Left colon (tissue), 2 donors: ENCODE measurements around the gene ASZ1. TPM values are rescaled to one million over a fixed set of nuclear protein-coding genes. Genes with fewer than 3 reads are reported as not detected.

ENCODE experiments used
- ATAC-seq: fragments of 200-7000 bp; cut with Tn5 transposase; one replicate; pipeline ENCODE4 v1.9.1; 2020; ENCODE audit warnings: mild to moderate bottlenecking, moderate library complexity
- DNase-seq, 2 donors: peaks; one replicate each; pipeline ENCODE4 v3.0.0-alpha.2; 2020
- intact Hi-C, 2 donors: fragments of 100-400 bp; cut with DNase I in 1 of 2; cut with micrococcal nuclease in 1 of 2; formaldehyde crosslinking; loops; one replicate each; pipeline versions ENCODE4 v1.11.2 to v1.14.0; 2022; cut with DNase I, micrococcal nuclease
- total RNA-seq, 2 donors: library from RNA; stranded (reverse); fragmentation: NEBNext Ultra II Directional; extraction: Animal tissue kit (Norgen Biotek cat#: 25700); gene quantifications; one replicate each; pipeline ENCODE4 v1.2.1, GENCODE V29; 2021
- donor health status: DM: no; HTN: no; CAD: no.
- donor health status: DM: yes; HTN: yes; CAD: no.

ASZ1 gene
- total RNA-seq, 2 donors from 2014 or later, result not detected

DNA sequence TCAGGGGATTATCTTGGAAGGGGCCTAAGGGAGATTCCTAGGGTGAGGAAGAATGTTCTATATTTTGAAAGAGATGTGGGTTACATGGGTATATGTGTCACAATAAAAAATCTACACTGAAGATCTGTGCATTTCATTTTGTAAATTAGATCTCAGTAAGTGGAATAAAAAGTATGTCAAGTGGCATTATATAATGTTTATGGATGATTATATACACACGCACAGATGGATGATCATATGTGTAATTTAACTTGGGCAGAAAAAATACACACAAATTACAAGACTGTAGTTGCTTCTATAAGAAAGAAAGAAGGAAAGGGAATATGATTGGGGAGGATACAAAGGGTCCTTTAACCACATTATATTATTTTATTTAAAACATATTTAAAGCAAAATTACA lies 18.5 kb downstream of the ASZ1 start:
- ATAC-seq (no peak), DNase-seq (no peak)
- intact Hi-C loops, result no loop called here

DNA sequence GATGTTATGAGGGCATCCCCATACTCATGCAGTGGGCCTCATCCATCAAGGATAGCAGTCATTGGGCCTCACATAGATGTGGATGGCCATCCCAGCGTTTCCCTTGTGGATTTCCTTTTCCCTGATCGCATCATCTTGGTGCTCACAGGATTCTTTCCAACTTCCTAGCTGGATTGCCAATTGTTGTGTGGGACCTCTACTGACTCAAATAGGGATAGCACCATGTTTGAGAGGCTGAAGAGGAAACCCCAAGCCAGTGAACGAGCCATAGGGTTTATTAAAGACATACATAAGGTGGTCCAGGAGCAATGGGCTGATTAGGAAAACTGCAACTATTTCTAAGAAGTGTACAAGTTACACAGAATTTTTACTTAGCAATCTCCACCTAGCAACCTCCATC lies 21.8 kb downstream of the ASZ1 start:
- no peak for DNase-seq
- no peak for ATAC-seq
- intact Hi-C loops, result no loop called here

DNA sequence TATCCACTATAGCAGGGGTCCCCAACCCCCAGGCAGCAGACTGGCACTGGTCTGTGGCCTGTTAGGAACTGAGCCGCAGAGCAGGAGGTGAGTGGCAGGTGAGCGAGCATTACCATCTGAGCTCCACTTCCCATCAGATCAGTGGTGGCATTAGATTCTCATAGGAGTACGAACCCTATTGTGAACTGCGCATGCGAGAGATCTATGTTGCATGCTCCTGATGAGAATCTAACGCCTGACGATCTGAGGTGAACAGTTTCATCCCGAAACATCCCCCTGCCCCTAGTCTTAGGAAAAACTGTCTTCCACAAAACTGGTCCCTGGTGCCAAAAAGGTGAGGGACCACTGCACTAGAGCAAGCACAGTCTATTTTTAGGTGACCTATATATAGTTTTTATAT lies 23.6 kb downstream of the ASZ1 start:
- intact Hi-C loops, result no loop called here
- ATAC-seq, result no peak
- DNase-seq, result no peak

DNA sequence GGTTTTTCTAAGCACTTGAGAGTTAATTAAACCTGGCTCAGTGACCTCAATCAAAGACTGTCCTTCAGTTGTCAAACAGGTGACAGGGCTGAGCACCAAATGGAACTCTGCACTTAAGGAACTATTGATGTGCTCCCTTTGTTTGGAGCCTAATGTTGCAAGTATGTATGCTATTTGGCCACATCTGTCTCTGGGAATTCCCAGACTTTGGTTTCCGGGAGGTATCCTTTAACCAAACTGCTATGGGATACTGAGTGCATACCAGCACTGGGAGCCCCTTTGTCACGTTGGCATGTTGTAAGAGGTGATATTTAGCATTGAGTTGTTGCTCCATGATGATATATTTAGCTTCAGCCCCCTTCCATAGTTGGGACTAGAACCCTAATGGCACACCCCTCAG lies 25.2 kb downstream of the ASZ1 start:
- DNase-seq (no peak), ATAC-seq (no peak)
- intact Hi-C loops, result no loop called here

DNA sequence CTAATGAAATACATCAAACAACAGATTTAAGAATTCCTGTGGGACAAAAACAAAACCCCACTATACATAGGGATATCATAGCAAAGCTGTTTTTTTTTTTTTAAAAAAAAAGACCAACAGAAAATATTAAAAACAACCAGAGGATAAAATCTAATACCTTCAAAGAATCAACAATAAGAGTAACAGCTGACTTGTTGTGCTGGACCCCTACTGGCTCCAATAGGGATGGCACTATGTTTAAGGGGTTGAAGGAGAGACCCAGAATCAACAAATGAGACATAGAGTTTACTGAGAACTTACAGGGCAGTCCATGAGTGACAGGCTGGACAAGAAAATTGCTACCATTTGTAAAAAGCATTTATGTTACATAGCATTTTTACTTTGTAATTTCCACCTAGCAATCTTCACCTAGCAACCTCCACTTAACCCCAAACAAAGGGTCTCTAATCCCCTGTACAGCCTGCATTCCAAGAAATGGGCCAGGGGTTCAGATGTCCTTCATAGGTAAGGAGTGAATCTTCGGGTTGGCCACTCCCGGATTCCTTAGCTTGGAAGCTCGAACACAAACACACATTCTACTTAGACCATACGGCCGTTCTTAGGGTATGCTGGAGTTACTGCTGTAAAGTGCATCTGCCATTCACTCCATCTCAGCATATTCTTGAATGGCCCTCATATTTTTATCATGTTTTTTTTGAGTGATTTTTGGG lies 25.8 kb downstream of the ASZ1 start:
- ATAC-seq, result no peak
- intact Hi-C loops, result no loop called here
- DNase-seq, result no peak

DNA sequence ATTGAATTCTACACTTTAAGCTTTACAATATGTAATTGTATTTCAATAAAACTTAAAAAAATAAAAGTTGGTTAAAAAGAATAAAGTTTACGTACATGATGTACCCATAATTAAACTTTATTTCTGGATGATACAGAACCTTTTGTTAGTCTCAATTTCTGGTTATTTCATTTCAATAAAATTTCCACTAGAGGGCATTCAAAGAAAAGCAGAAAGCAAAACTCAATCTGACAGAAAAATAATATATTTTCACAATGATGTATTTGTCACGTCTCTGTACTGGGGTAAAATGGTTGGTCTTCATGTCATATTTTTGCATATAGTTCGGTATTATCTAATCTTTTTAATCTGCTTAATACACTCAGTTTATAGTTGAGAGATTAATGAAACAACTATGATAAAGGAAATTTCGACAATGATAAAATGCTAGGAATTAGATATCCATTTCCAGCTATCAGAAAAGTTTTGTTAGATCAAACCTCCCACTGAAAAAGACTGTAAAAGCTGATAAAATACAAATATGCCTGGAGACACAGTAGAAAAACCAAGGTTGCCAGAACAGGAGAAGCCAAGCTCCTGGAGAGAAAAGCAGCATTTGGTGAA lies 27.4 kb downstream of the ASZ1 start:
- no peak for DNase-seq
- intact Hi-C loops, result no loop called here
- peak; percentile 20 for ATAC-seq

DNA sequence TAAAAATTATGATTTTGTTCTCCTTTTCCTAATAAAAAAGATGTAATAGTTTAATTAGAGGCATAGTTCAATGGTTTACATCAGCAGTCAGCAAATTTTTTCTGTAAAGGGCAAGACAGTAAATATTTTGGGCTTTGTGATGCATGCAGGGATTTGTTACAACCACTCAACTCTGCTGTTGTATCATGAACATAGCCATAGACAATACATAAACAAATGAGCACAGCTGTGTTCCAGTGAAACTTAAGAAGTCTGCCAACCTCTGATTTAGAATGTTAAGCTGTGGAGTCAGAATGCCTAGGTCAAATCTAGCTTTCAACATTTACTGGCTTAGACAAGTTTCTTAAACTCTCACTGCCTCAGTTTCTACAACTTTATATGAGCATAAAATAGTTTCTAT lies 31.6 kb downstream of the ASZ1 start:
- intact Hi-C loops, result no loop called here
- DNase-seq, result no peak
- no peak for ATAC-seq

DNA sequence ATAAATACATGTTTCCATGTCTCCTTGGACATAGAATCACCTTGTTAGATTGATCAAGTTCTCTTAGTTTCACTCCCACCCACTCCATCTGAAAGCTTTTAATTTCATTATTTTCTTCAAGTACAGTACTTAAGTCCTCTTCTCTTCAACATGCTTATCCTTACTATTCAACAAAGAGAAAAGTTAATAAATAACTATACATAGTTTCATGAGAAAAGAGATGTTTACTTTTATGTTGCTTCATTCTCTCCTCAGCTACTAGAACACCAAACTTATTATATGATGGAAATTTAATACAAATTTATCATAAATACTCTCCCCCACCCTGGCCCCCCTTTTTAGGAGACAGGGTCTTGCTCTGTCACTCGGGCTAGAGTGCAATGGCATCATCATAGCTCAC lies 33.5 kb downstream of the ASZ1 start:
- DNase-seq (no peak), ATAC-seq (no peak)
- intact Hi-C loops, result no loop called here

DNA sequence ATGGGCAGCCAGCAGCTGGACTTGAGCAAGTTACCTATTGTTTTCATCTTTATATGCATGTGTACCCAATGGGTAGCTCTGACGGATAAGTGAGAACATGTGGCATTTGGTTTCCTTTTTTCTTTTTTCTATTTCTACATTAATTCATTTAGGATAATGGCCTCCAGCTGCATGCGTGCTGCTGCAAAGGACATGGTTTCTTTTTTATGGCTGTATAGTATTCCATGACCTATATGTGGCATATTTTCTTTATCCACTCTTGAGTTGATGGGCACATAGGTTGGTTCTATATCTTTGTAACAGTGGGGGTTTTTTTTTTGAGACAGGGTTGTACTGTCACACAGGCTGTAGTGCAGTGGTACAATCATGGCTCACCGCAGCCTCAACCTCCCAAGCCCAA lies 37.4 kb downstream of the ASZ1 start:
- DNase-seq, result no peak
- no peak for ATAC-seq
- intact Hi-C loops, result no loop called here

DNA sequence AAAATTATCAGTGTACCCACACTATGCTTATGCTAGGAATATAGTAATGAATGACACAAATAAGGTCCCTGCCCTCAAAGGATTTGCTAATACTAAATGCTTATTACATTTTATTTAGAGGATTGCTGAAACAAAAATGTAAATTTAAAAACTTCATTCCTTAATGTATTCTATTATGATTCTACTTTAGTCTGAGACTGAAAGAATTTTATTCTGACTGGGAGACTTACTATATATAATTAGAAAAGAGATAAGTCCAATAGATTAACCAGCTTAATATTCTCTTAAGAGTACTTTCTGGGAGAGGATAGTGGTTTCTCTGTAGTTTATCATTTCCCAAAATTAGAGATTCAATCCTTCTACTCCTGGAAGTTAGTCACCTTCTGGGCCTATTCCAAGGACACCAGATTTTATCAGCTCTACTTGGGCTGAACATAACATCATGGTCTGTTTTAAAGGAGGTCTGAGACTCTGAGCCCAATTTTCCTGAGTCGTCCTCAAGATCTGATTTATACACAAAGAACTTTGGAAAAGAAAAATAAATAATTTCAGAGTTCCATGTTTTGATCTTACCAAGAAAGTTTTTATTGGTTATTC lies 41.1 kb downstream of the ASZ1 start:
- intact Hi-C loops, result no loop called here
- ATAC-seq (no peak), DNase-seq (no peak)

DNA sequence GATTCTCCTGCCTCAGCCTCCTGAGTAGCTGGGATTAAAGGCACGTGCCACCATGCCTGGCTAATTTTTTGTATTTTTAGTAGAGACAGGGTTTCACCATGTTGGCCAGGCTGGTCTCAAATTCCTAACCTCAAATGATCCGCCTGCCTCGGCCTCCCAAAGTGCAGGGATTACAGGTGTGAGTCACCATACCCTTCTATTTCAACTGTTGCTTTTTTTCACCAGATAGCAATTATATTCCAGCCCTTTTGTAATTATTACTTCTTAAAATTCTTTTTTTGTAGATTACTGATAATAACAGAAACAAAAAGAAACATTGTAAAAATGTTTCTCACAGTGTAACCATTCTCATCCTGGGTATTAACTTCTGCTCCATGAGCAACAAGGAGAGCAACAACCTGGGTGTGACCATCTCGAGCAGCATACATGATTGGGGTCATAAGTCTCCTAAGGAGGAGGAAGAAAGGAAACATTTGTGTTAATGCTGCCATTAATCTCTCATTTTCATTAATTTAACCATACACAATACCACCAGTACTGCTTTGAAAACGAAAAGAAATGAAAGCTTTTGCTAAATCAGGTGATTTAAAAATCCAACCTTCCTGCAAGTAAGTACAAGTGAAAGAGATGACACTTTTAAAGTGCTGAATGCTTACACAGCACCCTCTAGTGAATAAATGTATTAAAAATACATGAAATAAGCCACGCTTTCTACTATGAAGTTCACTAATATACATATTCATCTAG lies 41.8 kb downstream of the ASZ1 start:
- intact Hi-C loops, result no loop called here
- DNase-seq (no peak), ATAC-seq (peak; percentile 80)

DNA sequence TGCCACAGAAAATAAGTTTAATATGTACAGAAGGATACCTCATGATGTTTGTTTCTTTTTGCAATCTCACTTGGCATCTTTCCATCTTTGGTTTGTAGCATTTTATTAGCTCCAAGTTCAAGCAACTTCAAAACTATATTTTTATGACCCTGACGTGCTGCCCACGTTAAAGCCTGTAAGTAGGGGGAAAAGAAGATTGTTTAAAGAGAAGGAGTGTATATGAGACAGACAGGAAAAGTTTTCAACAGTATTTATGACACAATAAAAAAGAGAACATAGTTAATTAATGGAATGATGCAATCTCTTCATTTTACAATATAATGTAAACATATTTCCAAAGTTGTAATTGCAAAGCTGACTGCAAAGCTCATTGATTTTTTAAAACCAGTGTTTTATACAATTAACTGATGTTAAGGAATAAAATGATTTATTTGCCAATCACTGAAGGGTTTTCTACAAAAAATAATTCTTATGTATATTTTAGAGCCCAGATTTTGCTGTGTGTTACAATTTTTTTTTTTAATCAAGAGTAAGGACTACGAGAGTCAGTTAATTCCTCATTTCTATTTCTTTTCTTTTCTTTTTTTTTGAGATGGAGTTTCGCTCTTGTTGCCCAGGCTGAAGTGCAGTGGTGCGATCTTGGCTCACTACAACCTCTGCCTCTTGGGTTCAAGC lies 42.5 kb downstream of the ASZ1 start:
- no peak for DNase-seq
- ATAC-seq, result no peak
- intact Hi-C loops, result no loop called here

DNA sequence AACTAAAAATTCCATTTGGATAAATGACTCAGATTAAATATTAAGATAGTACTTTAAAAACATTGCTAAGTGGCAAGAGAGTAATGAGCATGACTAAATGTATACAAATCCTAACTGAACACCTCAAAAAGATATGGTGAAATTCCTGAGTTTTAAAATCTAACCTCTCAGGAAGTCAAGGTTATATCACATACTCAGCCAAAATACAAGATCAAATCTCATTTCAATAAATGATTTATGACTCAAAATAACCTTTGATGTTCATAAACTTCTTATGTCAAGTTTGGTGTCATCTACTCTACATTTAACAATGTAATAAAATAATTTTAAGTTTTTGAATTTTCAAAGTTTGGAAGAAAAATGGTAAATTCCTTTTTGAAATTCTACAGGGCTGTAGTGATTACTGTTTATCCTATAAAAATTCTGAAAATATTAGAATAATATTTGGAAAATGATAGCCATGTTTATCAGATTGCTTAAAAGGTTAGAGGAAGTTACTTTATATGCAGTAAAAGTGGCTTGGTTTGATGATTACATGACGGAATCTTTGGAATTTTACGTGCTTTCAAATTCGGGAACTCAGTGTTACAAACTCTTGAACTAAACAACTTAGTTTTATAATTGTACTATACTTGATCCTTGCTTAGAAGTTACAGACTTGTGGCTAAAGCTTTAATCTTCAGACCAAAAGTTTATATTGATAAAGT lies 43.7 kb downstream of the ASZ1 start:
- DNase-seq (no peak), ATAC-seq (no peak)
- intact Hi-C loops, result no loop called here

DNA sequence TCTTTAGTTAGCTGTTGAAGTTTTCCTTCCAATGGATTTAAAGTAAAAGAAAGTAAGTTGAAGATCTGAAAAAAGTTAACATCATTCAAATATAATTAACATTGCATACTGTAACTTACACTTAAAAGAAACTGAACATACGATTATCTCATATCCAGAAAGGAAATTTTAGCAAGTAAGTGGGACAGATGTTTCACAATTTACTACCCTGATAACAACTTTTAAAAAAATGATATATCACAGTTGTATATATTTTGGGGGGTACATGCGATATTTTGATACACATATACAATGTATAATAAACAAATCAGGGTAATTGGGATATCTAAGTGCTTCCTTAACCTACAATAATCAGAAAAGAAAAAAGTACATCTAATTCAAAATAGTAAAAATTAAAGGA lies 44.2 kb downstream of the ASZ1 start:
- DNase-seq (no peak), ATAC-seq (no peak)
- intact Hi-C loops, result no loop called here

DNA sequence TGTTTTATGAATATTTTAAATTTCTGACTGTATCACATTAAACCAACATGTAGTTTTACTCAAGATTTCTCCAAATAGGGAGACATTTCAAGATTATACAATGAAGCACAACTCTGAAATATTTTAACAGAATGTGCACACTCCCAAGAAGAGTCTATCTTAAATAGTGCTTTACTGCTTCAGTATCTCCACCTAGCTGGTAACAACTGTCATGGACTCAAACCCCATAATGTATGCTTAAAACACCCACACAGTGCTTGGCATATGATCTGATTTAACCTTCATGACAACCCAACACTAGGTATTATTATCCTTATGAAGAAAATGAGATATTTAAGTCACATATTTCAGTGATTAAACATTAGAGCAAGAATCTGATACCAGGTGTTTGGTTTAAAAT lies 45.9 kb downstream of the ASZ1 start:
- DNase-seq, result no peak
- ATAC-seq, result no peak
- intact Hi-C loops, result no loop called here

DNA sequence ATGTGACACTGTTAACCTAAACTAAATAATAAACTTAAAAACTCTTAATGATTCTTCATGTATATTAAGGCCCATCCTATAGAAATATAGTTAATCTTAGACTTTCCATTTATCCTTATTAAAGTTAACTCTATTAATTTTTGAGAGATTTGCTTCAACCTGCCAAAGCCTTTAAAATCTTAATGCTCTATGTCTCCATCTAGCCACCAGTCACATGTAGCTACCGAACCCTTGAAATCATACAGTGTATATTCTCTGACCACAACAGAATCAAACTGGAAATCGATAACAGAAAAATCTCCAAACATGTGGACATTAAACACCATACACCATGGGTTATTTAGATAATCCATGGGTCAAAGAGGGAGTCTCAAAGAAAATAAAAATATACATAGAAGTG lies 51.9 kb downstream of the ASZ1 start:
- ATAC-seq (no peak), DNase-seq (no peak)
- intact Hi-C loops, result no loop called here

DNA sequence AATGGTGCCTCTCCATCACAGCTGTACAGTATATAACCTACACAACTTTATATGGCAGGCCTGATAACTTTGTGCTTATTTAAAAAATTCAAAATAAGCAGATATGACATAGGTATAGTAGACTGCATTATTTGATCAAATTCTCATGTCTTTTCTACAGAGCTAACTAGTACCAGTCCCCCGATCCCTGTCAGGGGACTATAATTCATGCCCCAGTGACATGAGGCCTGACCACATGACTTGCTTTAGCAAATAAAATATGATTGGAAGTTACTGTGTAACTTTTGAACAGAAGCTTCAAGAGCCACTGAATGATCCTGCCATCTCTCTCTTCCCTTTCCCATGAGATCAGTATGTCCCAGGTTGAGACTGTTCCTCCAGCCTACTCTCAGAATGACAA lies 55.2 kb downstream of the ASZ1 start:
- intact Hi-C loops, result no loop called here
- DNase-seq (no peak), ATAC-seq (no peak)

DNA sequence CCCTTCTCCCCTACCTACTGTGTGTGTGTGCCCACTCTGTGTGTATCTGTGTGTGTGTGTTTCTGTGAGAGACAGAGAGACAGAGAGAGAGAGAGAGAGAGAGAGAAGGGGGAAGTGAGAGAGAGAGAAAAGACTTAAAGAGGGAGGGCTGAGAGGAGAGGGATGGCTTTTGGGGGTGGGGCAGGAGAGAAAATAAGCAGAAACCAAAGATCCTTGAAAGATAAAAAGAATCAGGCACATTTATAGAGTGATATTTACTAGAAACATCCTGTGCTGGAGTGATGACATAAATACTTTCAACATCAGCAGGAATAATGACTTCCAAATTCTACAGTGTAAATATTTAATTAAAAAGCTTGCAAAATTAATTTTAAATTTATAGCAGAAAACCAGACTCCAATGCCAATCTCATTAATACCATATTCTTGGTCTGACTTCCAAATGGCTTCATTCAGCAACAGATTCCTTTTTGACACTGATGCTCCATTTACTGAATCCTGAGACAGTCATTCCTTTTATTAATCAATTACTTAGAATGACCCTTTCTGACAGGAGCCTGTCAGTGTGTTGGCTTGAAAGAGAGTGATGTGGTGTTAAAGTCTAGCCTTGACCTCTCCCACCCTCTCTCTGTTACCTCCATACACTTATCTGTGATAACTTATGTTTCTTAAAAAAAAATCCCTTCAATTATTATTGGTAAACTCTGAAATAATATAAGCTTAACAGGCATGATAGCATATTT lies 62.8 kb downstream of the ASZ1 start:
- DNase-seq (no peak), ATAC-seq (no peak)
- intact Hi-C loops, result no loop called here
